Liver (tissue), 9 donors: ENCODE measurements around the gene MOGAT3. TPM values are rescaled to one million over a fixed set of nuclear protein-coding genes. Genes with fewer than 3 reads are reported as not detected.

ENCODE experiments used
- DNase-seq: peaks from one replicate; pipeline ENCODE4 v3.0.0-alpha.2; 2017; ENCODE audit warnings: low spot score
- H3K27ac ChIP-seq, 2 donors: one replicate each; pipeline ENCODE4 v1.7.0; 2013; ENCODE audit warnings: inconsistent platforms in 2 of 2, low read length in 2 of 2, control low read depth in 1 of 2, low read depth in 1 of 2, mild to moderate bottlenecking in 1 of 2
- H3K27me3 ChIP-seq, 4 donors: one replicate each; pipeline versions ENCODE4 v1.6.1 to v1.7.0; 2013; ENCODE audit warnings: low read length in 3 of 4, inconsistent platforms in 1 of 4, mild to moderate bottlenecking in 1 of 4, moderate library complexity in 1 of 4; ENCODE audit not compliant: control insufficient read depth in 4 of 4, insufficient read depth in 4 of 4
- H3K36me3 ChIP-seq, 4 donors: one replicate each; pipeline versions ENCODE4 v1.6.1 to v1.7.0; 2013; ENCODE audit warnings: low read length in 3 of 4, mild to moderate bottlenecking in 3 of 4, low read depth in 1 of 4, moderate library complexity in 1 of 4; ENCODE audit not compliant: control insufficient read depth in 4 of 4, insufficient read depth in 3 of 4
- H3K4me1 ChIP-seq, 4 donors: one replicate each; pipeline versions ENCODE4 v1.6.1 to v1.7.0; 2013; ENCODE audit warnings: low read length in 3 of 4, mild to moderate bottlenecking in 3 of 4, moderate library complexity in 1 of 4; ENCODE audit not compliant: control insufficient read depth in 4 of 4, insufficient read depth in 4 of 4
- H3K4me3 ChIP-seq, 3 donors: one replicate each; pipeline versions ENCODE4 v1.6.1 to v1.7.0; 2013; ENCODE audit warnings: low read length in 3 of 3, control low read depth in 1 of 3, low read depth in 1 of 3, mild to moderate bottlenecking in 1 of 3
- H3K9ac ChIP-seq, 2 donors: one replicate each; pipeline ENCODE4 v1.7.0; 2013; ENCODE audit warnings: low read length in 2 of 2, mild to moderate bottlenecking in 2 of 2, moderate library complexity in 2 of 2, control low read depth in 1 of 2, low read depth in 1 of 2
- H3K9me3 ChIP-seq, 4 donors: one replicate each; pipeline versions ENCODE4 v1.6.1 to v1.7.0; 2013; ENCODE audit warnings: low read length in 3 of 4; ENCODE audit not compliant: control insufficient read depth in 4 of 4
- FOXA1 ChIP-seq: IDR thresholded peaks from 2 replicates; pipeline ENCODE4 v1.6.1; 2016; ENCODE audit warnings: antibody characterized with exemption
- FOXA2 ChIP-seq: IDR thresholded peaks from 2 replicates; pipeline ENCODE4 v1.6.1; 2016; ENCODE audit warnings: antibody characterized with exemption
- GABPA ChIP-seq, 2 donors: IDR thresholded peaks in 1 of 2; conservative IDR thresholded peaks in 1 of 2; 2 replicates each; pipeline ENCODE4 v1.6.1; 2016; ENCODE audit warnings: antibody characterized with exemption in 2 of 2, mild to moderate bottlenecking in 1 of 2, moderate library complexity in 1 of 2
- HNF4A ChIP-seq, 2 donors: conservative IDR thresholded peaks; 2 replicates each; pipeline ENCODE4 v1.6.1; 2016; ENCODE audit warnings: antibody characterized with exemption in 2 of 2, mild to moderate bottlenecking in 2 of 2
- JUND ChIP-seq, 2 donors: IDR thresholded peaks; 2 replicates each; pipeline ENCODE4 v1.6.1; 2016; ENCODE audit warnings: antibody characterized with exemption in 2 of 2
- RXRA ChIP-seq, 2 donors: IDR thresholded peaks; 2 replicates each; pipeline ENCODE4 v1.6.1; 2017 to 2018; ENCODE audit warnings: antibody characterized with exemption in 2 of 2, mild to moderate bottlenecking in 1 of 2
- SP1 ChIP-seq: IDR thresholded peaks from 2 replicates; pipeline ENCODE4 v1.6.1; 2018; ENCODE audit warnings: antibody characterized with exemption, mild to moderate bottlenecking
- TAF1 ChIP-seq: conservative IDR thresholded peaks from 2 replicates; pipeline ENCODE4 v1.6.1; 2016; ENCODE audit warnings: antibody characterized with exemption, mild to moderate bottlenecking
- YY1 ChIP-seq: IDR thresholded peaks from 2 replicates; pipeline ENCODE4 v1.6.1; 2016; ENCODE audit warnings: antibody characterized with exemption, mild to moderate bottlenecking
- WGBS: extraction: QIAGEN DNeasy Blood & Tissue Kit; methylation state at CpG from one replicate; pipeline ENCODE4 v1.1.7; 2013; 5-methylcytosine and 5-hydroxymethylcytosine counted together
- polyA plus RNA-seq, 2 donors: library from polyadenylated mRNA; stranded (reverse) in 1 of 2; unstranded in 1 of 2; fragments of 200-250 nt in 1 of 2; fragments of >200 nt in 1 of 2; fragmentation: Nextera tagmentation in 1 of 2; extraction: Ambion mirVana in 1 of 2; gene quantifications; one replicate each; pipeline versions ENCODE4 v1.2.1 to v1.2.3, GENCODE V29; 2013 to 2015
- total RNA-seq, 2 donors: library from RNA; depleted of rRNA; stranded (reverse); fragments of >200 nt; gene quantifications; one replicate each; pipeline ENCODE4 v1.2.3, GENCODE V29; 2014
- TF ChIP-seq, protein P1 (sequence below): IDR thresholded peaks from 2 replicates; pipeline ENCODE4 v1.6.1; 2016; ENCODE audit warnings: antibody characterized with exemption
- TF ChIP-seq, protein P2 (sequence below): IDR thresholded peaks from 2 replicates; pipeline ENCODE4 v1.6.1; 2016; ENCODE audit warnings: antibody characterized with exemption
- TF ChIP-seq, protein P3 (sequence below): IDR thresholded peaks from 2 replicates; pipeline ENCODE4 v1.6.1; 2016; ENCODE audit warnings: antibody characterized with exemption, mild to moderate bottlenecking
- TF ChIP-seq, protein P4 (sequence below): IDR thresholded peaks from 2 replicates; pipeline ENCODE4 v1.6.1; 2016; ENCODE audit warnings: antibody characterized with exemption
- TF ChIP-seq, protein P5 (sequence below): fragments of 150-350 bp; IDR thresholded peaks from 2 replicates; pipeline ENCODE4 v1.5.1; 2017; ENCODE audit warnings: improper control_type of control experiment, low read depth, low read length; ENCODE audit not compliant: missing input control
- donor health status: healthy.
- donor health status: healthy.
- donor health status: healthy.
- donor health status: healthy.
- donor health status: healthy.

MOGAT3 gene
- total and polyA plus RNA-seq, 4 donors = 1.8 to 7.9 (median 3.7) TPM

DNA sequence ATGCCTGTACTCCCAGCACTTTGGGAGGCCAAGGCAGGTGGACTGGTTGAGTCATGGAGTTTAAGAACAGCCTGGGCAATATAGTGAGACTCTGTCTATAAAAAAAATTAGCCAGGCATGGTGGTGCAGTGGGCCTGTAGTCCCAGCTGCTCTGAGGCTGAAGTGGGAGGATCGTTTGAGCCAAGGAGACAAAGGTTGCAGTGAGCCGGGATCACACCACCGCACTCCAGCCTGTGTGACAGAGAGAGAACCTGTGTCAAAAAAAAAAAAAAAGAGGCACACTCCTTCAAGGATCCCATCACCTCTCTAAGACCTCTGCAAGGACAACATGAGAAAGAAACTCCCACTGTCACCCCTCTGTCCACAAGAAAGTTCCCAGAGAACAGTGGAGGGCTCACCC is 25.2 kb downstream of the MOGAT3 start:
- H3K27ac ChIP-seq = no peak overlapping the region
- no peak overlapping the region for H3K4me3 ChIP-seq
- WGBS = 19% methylated on average over 3 of the region's 3 CpGs
- DNase-seq = no peak
- peaks cover 6 to 17% (median 12%) of the 10 kb centered on the region in 4 donors for H3K27me3 ChIP-seq
- TF ChIP-seq, protein P1, sequence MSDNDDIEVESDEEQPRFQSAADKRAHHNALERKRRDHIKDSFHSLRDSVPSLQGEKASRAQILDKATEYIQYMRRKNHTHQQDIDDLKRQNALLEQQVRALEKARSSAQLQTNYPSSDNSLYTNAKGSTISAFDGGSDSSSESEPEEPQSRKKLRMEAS = no peak
- TF ChIP-seq TAF1 = no peak
- no peak for TF ChIP-seq HNF4A (conservative IDR thresholded peaks at IDR 0.05)
- no peak for TF ChIP-seq YY1
- TF ChIP-seq, protein P2, sequence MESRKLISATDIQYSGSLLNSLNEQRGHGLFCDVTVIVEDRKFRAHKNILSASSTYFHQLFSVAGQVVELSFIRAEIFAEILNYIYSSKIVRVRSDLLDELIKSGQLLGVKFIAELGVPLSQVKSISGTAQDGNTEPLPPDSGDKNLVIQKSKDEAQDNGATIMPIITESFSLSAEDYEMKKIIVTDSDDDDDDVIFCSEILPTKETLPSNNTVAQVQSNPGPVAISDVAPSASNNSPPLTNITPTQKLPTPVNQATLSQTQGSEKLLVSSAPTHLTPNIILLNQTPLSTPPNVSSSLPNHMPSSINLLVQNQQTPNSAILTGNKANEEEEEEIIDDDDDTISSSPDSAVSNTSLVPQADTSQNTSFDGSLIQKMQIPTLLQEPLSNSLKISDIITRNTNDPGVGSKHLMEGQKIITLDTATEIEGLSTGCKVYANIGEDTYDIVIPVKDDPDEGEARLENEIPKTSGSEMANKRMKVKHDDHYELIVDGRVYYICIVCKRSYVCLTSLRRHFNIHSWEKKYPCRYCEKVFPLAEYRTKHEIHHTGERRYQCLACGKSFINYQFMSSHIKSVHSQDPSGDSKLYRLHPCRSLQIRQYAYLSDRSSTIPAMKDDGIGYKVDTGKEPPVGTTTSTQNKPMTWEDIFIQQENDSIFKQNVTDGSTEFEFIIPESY = no peak
- TF ChIP-seq RXRA (IDR thresholded peaks at IDR 0.05) = no peak
- TF ChIP-seq JUND (IDR thresholded peaks at IDR 0.05) = no peak
- TF ChIP-seq, protein P3, sequence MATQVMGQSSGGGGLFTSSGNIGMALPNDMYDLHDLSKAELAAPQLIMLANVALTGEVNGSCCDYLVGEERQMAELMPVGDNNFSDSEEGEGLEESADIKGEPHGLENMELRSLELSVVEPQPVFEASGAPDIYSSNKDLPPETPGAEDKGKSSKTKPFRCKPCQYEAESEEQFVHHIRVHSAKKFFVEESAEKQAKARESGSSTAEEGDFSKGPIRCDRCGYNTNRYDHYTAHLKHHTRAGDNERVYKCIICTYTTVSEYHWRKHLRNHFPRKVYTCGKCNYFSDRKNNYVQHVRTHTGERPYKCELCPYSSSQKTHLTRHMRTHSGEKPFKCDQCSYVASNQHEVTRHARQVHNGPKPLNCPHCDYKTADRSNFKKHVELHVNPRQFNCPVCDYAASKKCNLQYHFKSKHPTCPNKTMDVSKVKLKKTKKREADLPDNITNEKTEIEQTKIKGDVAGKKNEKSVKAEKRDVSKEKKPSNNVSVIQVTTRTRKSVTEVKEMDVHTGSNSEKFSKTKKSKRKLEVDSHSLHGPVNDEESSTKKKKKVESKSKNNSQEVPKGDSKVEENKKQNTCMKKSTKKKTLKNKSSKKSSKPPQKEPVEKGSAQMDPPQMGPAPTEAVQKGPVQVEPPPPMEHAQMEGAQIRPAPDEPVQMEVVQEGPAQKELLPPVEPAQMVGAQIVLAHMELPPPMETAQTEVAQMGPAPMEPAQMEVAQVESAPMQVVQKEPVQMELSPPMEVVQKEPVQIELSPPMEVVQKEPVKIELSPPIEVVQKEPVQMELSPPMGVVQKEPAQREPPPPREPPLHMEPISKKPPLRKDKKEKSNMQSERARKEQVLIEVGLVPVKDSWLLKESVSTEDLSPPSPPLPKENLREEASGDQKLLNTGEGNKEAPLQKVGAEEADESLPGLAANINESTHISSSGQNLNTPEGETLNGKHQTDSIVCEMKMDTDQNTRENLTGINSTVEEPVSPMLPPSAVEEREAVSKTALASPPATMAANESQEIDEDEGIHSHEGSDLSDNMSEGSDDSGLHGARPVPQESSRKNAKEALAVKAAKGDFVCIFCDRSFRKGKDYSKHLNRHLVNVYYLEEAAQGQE = no peak
- TF ChIP-seq, protein P4, sequence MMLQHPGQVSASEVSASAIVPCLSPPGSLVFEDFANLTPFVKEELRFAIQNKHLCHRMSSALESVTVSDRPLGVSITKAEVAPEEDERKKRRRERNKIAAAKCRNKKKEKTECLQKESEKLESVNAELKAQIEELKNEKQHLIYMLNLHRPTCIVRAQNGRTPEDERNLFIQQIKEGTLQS = no peak
- TF ChIP-seq, protein P5, sequence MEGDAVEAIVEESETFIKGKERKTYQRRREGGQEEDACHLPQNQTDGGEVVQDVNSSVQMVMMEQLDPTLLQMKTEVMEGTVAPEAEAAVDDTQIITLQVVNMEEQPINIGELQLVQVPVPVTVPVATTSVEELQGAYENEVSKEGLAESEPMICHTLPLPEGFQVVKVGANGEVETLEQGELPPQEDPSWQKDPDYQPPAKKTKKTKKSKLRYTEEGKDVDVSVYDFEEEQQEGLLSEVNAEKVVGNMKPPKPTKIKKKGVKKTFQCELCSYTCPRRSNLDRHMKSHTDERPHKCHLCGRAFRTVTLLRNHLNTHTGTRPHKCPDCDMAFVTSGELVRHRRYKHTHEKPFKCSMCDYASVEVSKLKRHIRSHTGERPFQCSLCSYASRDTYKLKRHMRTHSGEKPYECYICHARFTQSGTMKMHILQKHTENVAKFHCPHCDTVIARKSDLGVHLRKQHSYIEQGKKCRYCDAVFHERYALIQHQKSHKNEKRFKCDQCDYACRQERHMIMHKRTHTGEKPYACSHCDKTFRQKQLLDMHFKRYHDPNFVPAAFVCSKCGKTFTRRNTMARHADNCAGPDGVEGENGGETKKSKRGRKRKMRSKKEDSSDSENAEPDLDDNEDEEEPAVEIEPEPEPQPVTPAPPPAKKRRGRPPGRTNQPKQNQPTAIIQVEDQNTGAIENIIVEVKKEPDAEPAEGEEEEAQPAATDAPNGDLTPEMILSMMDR = no peak
- TF ChIP-seq FOXA2 = no peak
- TF ChIP-seq FOXA1 = no peak
- no peak for TF ChIP-seq GABPA (IDR thresholded peaks at IDR 0.05 in 1 of 2, conservative IDR thresholded peaks at IDR 0.05 in 1 of 2)
- TF ChIP-seq SP1 = no peak
- no peak overlapping the region for H3K9ac ChIP-seq
- peaks cover 11 to 28% (median 12%) of the 10 kb centered on the region in 4 donors for H3K4me1 ChIP-seq
- no peaks in the 10 kb centered on the region for H3K36me3 ChIP-seq
- no peaks in the 10 kb centered on the region for H3K9me3 ChIP-seq

DNA sequence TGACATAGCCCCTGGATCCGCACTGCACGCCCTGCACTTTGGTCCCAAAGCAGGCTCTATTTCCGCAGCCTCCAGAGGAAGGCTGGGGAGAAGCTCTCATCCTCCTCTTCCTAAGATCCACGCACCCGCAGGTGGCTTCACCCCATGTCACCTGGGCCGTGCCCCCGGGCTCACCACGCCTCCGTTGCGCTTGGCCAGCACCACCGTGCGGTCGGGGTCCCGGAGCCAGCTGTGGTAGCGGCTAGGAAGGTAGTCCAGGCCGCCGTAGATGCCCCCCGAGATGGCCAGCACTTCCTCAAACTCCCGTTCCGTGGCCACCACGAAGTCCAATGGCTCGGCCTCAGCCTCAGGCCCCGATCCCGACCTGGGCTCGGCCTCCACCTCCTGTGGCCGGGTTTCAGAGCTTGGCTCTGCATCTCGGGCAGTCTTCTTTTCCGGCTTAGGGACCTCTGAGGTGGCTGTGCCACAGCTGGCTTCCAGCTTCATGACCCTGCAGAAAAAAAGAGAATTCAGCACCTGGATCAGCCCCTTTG is 26.4 kb downstream of the MOGAT3 start:
- Histone ChIP-seq H3K27ac (no peak overlapping the region), H3K9me3 (no peaks in the 10 kb centered on the region), H3K4me3 (no peak overlapping the region), H3K27me3 (peaks cover 6 to 15% (median 12%) of the 10 kb centered on the region in 4 donors), H3K9ac (no peak overlapping the region), H3K4me1 (peaks cover 8 to 31% (median 16%) of the 10 kb centered on the region in 4 donors), H3K36me3 (no peaks in the 10 kb centered on the region)
- WGBS = 22% methylated on average over 28 of the region's 28 CpGs
- DNase-seq = no peak
- TF ChIP-seq JUND (IDR thresholded peaks at IDR 0.05) = no peak
